HuH-7.5 (cell line): Measurements from ENCODE around the gene TANGO6.

Experiments used
- DNase-seq: peaks from one replicate; pipeline ENCODE4 v3.0.0; 2011; ENCODE audit warnings: low spot score

The TANGO6 gene

DNA sequence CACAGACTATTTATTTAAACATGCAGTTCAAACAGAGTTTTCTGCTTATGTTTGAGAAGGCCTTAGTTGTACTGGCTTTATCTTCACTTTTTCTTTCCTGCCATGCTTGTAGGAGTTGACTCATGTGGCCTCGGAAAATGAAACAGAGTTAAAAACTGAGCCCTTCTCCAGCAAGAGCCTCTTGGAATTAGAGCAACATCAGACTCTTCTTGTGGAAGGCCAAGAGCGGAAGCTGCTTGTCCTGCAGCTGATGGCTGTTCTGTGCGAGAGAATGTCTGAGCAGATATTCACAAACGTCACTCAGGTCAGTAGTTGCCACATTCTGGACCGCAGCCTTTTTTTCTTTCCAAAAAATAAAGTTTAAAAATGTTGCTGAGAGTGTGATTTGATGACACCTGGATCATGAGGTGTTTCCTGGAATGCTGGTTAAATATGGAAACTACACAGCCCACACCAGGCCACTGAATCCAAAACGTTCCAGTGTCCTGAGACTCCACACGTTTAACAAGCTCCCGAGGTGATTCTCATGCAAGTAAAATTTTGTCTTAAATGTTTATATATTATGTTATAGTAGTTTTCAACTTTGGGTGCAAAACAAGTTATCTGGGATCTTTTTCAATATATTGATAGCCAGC lies 65.9 kb downstream of the TANGO6 start:
- DNase-seq, result no peak

DNA sequence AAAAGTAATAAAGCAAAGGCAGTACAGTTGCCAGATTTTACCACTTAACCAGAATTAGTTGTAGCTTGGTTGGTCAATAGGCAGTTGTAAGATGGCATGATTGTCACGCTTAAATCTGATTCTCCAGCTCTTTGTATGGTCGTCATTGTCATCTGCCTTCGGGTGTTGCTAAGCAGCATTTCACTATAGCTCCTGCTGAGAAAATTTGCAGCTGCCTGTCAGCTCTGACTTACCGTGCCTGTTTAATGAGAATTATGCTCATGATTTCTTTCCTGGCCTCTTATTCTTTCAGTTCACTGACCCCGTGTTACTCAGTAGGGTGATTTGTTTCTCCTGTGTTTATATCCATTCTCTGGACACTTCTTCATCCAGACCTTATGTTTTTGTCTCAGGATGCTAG lies 66.7 kb downstream of the TANGO6 start:
- DNase-seq, result no peak

DNA sequence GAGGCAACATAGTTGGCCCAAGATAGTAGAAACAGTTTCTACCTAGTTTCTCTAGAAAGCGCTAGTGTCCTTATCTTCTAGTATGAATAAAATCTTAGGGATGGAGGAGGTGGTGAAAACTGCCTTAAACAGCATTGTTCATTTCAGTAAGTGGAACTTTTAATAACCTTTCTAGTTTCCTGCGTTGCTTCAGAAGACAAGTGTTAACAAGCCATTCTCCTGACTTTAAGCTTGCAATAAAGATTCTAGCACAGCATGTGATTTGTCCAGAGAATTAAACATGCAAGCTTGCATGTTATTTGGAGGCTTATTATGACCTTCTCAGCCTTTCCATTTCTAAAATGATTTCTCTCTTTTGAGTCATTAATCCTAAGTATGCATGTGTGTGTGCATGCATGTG lies 72.3 kb downstream of the TANGO6 start:
- no peak for DNase-seq

DNA sequence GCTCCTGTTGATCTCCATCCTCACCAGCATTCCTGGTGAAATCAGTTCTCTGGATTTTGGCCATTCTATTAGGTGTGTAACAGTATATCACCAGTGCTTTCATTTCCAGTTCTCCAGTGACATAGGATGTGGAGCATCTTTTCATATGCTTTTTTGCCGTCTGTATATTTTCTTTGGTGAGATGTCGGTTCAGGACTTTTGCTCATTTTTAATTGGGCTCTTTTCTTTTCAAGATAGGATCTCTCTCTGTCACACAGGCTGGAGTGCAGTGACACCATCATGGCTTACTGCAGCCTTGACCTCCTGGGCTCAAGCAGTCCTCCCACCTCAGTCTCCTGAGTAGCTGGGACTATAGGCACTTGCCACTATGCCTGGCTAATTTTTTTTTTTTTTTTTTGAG lies 74.2 kb downstream of the TANGO6 start:
- DNase-seq, result no peak

DNA sequence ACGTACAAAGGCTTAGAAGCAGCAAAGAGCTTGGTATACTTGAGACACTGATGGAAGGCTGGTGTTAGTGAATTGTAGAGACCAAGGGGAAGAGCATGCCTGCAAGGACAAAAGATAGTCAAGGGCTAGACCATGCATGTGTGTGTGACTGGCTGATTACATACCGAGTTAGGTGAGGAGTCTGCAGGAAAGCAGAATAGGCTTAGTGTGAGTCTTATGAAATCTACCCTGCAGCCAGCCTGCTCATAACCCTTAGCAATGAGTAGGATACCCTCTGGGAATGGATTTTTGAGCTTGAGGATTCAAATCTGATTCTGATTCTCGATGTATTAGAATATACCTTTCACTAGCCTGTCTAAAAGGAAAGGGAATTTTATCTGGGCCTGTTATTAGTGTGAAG lies 77.0 kb downstream of the TANGO6 start:
- DNase-seq, result no peak

DNA sequence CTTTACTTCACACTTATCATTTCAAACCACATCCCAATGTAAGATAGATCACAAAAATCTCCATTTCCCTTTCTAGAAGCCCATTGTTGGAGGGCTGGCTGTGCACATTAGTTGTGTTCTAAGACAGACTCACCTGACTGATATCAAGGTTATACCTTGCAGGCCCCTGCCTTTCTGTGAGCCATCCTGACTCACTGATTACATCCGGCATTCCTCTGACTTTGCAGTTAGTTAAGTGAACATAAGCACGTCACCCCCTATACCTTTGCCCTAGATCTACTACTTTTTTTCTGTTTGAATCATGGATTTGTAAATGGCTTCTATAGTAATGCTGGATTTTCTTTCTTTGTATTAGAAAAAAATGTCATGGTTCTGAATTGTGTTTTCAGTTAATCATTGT lies 78.3 kb downstream of the TANGO6 start:
- DNase-seq, result no peak

DNA sequence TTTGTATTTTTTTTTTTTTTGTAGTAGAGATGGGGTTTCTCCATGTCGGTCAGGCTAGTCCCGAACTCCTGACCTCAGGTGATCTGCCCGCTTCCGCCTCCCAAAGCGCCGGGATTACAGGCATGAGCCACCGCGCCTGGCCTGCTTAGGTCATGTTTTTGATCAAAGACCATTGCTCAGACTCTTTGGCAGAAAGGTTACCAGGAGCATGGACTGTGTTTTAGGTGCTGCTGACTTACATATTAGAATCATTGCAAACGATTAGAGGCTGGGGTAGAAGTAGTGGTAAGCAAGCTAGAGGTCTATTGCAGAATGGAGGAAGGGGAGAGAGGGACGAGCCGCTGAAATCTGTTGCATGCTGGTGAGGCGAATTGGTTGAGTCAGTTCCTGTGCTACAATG lies 79.8 kb downstream of the TANGO6 start:
- DNase-seq, result no peak

DNA sequence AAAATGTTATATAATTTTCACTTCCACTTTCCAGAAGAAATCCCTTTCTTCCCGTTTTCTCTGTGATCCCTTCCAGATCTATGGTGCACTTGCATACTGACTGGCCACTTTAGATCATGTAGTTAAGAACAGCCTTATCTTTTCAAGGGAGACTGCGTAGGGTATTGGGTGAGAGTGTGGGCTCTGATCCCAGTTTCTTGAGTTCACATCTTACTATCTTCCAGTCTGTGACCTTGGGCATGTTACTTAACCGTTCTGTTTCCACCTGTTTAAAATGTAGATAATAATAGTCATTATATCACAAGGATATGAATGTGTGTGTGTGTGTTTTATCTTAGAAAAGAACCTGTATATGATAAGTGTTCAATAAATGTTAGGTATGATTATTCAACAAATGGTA lies 83.7 kb downstream of the TANGO6 start:
- no peak for DNase-seq

DNA sequence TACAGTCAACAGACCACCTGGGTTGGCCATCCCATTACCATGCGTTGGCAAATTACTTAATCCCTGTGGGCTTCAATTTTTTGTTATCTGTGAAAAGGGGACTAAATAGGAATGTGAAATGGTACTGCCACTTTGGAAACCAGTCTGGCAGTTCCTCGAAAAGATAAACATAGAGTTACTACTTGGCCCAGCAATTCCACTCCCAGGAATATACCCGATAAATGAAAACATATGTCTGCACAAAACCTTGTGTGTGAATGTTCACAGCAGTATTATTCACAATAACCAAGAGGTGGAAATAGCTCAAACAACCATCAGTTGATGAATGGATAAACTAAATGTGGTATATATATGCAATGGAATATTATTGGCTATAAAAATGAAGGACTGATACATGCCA lies 87.9 kb downstream of the TANGO6 start:
- no peak for DNase-seq

DNA sequence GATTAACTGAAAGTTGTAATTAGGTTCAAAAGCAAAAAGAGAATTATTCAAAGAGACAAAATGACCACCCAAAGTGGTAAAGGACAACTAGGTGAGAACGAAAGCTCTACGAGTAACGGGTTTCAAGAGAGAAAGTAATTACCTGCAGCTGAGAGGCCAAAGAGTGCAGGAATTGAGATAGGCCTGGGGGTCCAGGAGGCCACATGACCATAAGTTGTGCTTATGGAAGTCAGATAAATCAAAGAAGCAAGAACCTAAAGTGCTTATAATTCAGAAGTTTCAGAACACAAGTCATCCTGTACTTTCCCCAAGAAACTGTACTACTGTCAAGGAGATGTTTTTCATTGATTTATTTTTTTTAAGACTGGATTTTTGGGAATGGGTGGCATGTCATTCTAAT lies 91.1 kb downstream of the TANGO6 start:
- no peak for DNase-seq

DNA sequence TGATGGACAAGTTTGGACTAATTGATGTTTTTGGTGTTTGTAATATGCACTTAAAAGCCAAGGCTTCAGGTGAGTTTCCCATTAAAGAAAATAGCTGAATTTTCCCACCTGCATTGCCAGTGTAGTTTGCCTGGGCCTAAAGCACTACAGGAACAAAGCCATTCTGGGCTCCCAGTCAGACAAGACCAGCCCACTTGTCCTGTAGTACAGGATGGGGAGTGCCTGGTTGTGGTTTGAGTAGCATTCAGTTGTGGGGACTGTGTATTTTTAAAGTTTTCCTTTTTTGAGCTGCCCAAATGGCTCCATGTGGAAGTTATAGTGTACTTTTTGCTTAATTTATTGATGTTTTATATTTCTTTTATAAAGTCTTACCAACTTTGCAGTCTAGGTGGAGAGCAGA lies 91.7 kb downstream of the TANGO6 start:
- DNase-seq, result no peak

DNA sequence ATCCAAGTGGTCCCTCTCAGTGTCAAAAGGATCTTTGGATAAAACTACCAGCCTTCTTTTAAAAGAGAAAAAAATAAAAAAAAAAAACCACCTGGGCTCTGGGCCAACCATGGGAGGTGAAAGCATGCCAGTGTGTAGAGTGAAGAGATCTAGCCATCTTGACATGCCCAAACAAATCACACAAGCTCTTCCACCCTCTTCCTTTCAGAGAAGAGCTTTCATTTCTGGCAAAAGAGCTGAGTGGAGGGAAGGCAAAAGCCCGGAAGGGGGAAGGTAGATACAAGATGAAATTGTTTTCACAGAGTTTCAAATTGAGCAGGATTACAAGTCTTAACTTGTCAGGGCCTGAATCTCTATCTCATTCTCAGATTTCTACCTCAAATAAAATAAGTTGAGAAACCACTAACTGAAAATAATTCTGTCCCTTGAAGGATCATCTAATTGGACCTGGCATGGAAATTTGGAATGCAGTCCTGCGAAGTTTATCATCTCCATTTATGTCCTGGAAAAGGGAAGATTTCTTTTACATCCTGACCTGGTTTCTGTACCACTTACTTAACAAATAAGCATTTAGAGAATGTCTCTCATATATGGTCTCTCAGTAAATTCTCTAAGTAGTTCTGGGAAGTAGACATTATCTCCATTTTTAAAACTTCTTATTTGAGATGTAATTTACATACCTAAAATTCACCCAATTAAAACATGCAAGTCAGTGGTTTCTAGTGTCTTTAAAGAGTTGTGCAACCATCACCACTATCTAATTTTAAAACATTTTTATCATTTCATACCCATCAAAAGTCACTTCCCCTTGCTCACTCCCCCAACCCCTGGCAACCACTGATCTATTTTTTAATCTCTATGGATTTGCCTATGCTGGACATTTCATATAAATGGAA lies 93.7 kb downstream of the TANGO6 start:
- DNase-seq, result no peak

DNA sequence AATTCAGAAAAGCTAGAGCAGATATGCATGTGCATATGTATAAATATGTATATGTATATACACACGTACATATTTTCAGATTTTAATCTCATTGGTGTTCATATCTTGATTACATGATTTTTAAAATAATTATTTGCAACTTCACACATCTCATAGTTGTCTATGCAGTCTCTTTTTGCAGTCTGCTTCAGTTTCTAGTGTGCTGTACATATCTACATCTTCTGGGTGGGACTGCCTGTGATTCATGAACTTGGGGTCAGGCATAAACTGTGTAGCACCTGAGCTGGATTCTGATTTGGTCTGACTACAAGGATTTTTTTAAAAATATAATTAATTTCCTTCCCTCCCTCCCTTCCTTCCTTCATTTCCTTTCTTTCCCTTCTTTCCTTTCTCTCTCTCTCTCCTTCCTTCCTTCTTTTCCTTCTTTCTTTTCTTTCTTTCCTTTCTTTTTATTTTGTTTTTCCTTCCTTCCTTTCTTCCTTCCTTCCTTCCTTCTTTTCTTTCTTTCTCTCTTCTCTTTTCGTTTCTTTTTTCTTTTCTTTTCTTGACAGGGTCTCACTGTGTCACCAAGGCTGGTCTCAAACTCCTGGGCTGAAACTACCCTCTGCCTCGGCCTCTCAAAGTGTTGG lies 96.5 kb downstream of the TANGO6 start:
- DNase-seq, result no peak

DNA sequence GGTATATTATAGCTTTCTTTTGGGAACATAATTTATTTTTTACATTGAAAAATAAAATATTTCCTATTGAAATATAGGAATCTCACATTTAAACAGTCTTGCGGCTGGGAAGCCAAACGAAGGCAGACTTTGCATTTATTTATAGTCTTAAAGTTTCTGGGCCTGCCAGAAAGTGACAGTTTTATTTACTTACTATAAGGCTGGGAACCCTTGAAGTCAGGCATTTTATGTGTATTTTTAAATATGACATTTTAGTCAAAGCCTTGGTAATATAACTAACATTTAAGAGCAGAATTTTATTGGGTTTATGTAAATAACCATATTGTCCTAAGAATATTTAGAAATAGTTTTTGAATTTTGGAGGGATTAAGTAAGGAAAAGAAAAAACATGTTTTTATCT lies 97.5 kb downstream of the TANGO6 start:
- DNase-seq, result no peak

DNA sequence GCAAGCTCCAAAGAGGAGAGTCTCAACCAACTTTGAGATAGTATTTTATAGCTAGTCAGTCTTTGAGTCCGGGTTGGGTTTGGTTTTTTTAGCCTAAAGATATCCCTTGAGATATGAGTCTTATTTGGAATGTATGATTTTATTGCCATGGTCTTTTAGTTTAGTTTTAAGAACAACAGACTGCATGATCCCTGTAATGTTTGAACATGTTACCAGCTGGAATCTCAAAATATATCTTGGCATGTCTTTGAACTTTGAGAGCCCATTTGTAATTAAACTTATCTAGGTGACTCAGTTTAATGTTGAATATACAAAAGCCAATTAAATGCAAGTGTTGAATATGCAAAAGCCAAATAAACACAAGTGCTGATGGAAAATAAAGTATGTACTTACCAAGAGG lies 100.6 kb downstream of the TANGO6 start:
- no peak for DNase-seq

DNA sequence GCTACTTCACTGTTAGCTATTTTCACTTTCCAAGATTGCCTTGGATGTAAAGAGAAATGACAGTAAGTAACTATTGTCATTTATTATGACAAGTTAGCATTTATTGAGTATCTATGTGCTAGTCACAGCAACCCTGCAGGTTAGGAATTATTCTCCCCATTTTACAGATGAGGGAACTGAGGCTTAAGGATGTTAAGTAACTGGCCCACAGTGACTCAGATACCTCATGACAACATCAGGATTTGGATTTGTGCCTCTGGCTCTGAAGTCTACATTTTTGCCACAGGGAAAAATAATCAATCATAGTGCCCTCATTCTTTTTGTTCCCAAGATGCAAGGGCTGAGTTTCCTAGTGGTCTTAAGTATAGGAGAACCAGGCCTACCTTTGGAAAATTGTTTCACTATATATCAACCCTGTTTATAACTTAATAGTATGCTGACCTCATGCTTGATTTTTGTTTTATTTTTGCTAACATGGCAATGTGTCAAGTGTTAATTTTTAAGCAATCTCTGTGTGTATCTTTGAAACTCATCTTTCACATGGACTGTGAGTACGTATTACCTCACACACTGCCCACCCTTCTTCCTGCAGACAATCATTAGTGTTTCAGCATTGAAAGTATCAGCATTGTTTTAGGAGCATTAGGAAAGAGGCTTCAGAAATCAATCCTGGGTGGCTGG lies 105.0 kb downstream of the TANGO6 start:
- no peak for DNase-seq

DNA sequence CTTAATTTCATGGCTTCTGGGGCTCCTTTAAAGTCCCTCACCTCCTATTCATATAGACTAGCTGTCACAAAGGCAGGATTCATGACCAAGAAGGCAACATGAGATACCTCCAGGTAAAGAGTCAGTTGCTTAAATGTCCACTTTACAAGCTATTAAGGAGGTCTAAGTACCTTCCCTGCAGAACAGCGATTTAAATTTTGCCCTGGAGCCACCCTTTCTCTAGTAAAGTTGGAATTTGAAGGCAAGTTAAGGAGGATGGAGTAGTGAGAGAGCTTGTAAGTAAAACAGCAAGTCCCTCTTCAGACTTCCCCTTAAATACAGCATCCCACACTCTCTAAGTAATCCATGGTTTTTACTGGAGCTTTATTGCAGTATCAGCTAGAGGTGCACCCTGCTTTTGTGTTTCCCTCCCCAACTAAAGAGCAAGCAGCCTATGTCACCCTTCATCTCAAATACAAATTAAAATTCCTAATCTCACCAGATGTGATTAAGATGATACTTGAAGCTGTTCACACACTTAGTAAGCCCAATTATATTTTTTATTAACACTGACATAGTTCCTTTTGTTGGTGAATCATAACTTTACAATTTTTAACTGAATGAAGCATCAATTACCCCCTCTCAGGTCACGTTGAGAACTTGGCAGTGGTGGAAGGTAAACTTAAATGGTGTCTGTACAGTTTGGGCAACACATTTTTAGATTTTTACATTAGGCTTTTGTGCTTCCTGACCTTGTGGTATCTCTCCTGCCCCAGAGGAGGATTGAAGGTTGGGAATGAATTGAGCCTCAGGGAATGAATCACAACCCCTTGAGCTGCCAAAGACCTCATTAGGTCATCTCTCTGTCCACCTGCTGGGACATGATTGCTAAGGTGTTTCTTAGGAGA lies 108.9 kb downstream of the TANGO6 start:
- DNase-seq, result no peak

DNA sequence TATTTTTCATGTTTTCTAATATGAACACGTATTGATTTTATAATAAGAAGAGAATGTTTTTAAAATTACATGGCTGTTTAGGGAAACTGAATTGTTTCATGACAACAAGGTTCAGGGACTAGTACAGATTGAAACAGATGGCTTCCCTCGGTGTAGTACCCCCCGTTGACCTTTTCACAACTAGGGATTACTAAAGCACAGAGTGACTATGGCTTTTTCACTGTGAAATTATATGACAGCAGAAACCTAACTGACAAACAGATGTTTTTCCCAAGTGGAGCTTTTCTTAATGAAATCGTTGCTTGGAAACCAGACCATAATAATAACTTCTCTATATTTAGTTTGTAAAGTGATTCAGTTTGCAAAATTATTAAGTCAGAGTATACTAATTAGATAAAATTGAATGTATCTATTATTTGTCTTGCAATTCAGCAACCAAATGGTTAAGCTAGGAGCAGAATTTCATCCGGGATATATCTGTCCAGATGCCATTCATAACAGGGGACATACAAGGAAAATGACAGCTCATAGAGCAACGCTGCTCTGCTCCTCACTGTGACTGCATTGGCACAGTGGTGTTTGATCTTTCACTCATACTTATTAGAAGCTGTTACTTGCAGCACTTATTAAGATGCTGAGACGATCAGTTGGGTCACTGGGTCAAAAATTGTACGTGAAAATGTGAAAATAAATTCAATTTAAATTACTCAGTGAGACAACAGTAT lies 111.7 kb downstream of the TANGO6 start:
- no peak for DNase-seq

DNA sequence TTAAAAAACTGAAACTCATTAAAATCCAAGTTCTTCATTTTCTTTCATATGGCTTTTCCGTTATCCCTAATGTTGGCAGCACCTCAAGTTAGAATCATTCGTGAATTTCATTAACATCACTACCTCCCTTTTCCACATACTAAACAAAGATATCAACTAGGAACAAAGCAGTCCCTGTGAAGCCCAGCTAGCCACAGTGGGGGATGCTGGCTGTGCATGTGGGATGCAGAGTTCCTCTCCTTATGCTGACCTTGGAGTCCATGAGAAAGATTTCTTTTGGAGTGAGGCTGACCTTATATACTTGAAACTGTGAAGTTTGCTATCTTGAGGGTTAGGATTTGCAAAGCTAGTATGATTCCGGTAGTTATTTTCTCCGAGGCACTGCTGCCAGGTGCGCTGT lies 117.6 kb downstream of the TANGO6 start:
- no peak for DNase-seq

DNA sequence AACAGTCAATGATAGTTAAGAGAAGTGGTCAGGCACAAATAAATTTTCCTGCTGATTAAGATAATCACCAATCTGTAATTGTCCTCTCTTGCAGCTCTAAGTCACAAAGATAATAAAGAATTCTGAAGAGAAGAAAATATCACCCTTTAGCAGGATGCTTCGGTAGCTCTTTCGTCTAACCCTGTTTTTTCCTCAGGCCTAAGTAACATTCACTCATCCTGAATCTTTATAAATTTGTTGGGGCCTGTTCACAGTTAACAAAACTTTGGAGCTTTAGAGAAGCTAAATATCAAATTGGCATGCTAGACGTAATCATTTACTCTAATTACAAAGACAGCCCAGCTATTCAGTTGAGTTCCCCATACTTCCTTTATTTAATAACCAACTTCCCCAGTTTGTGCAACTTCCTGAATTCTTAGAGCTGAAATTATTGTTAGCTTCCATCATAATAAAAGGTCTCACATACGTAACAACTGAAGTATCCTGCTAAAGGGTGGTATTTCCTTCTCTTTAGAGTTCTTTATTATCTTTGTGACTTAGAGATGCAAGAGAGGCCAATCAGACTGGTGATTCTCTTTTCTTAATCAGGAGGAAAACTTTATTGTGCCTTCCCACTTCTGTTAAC lies 118.6 kb downstream of the TANGO6 start:
- no peak for DNase-seq

DNA sequence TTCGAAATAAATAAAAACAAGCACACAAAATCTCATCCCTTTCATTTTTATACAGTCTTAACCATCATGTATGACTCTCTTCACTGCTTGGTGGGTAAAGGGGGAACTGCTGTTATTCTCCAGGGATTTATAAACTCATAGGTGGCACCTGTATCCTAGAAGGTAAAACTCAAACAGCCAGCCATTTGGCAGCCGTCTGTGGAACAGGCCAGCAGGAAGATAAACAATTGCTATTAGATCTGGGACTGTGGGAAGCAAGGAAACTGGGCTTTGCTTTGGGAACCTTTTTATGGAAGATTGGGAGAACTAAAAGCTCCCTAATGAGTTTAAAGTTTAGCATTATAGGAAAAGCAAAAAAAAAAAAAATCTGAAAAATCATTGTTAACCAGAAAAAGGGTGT lies 126.0 kb downstream of the TANGO6 start:
- DNase-seq, result no peak
